GM12872 (cell line): Measurements from ENCODE around the gene MYBPHL.

ENCODE experiments used
- CTCF ChIP-seq: IDR thresholded peaks from 3 replicates; pipeline ENCODE4 v1.5.1; 2011; ENCODE audit warnings: low read depth, mild to moderate bottlenecking, low read length, moderate library complexity; ENCODE audit not compliant: insufficient read depth

MYBPHL gene

GRCh38 chr1:109252167-109252892 is 54.5 kb downstream of the MYBPHL start:
- no peak for TF ChIP-seq CTCF

- no peak for TF ChIP-seq CTCF
These were observed 55.3 kb downstream of the MYBPHL start for GRCh38 chr1:109251277-109252166.

GRCh38 chr1:109250454-109251276 is 56.1 kb downstream of the MYBPHL start:
- no peak for TF ChIP-seq CTCF

GRCh38 chr1:109249654-109250401 is 57.0 kb downstream of the MYBPHL start:
- no peak for TF ChIP-seq CTCF

GRCh38 chr1:109248797-109249629 is 57.8 kb downstream of the MYBPHL start, which contains the start of gene CELSR2:
CELSR2 (plus strand) TSS chr1:109249539; CDS start chr1:109250080, 541 bp downstream.
- no peak for TF ChIP-seq CTCF

- no peak for TF ChIP-seq CTCF
These were observed 58.4 kb downstream of the MYBPHL start for GRCh38 chr1:109248444-109248796.
